ENCODE results near the gene FKBP1B.
A peak's percentile ranks its signal among the peaks of the same experiment; 100 is the strongest.
"Not testable (repeated sequence)": the region's sequence is repeated elsewhere in the genome, so short reads cannot be mapped to it uniquely, and the experiment has no call there.

The FKBP1B gene

DNA sequence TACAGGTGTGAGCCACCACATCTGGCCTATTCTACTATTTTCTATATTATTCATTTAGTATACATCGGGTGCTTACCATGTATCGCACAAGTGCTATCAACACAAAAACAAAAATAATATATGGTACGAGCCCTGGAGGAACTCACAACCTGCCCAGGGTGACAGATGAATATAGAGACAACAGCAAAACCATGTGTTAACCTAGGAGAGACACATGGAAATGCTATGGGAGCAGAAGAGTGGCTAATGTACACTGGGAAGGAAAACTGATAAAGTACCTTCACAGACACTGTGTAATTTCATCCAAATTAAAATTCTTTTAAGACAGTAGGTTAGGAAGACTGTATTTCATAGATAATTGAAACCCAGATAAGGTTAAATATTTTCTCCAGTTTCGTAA, 22.7 kb downstream of the FKBP1B start:
- DNase-seq = no peak

DNA sequence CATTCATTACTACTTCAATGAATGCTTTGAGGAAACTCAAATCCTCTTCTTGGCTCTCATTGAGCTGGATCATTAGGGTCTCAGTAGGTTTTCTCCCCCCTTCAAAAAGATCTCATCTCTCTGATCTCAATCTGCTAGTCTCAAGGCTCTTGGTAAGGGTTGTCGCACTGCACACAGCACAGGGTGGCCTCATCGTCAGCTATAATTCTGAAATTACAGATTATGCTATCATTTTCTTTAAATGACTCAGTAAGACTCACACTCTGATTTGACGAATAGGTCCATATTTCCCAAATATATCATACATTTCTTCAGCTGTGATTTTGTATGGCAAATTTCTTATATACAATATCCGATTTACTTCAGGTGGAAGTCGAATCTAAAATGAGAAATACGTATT, 24.3 kb downstream of the FKBP1B start:
- no peak for DNase-seq

DNA sequence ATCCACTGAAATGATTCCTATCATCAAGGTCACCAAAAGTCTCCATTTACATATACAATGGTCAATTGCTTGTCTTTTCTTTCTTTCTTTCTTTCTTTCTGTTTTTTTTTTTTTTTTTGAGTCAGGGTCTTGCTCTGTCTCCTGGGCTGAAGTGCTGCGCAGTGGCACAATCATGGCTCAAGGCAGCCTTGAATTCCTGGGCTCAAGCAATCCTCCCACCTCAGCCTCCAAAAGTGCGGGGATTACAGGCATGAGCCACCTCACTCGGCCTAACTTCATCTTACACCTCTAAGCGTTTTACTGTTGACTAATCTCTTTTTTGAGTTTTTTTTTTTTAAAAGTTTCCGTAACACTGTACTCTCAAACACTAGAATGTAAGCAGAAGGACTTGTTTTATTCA, 25.7 kb downstream of the FKBP1B start:
- no peak for DNase-seq

DNA sequence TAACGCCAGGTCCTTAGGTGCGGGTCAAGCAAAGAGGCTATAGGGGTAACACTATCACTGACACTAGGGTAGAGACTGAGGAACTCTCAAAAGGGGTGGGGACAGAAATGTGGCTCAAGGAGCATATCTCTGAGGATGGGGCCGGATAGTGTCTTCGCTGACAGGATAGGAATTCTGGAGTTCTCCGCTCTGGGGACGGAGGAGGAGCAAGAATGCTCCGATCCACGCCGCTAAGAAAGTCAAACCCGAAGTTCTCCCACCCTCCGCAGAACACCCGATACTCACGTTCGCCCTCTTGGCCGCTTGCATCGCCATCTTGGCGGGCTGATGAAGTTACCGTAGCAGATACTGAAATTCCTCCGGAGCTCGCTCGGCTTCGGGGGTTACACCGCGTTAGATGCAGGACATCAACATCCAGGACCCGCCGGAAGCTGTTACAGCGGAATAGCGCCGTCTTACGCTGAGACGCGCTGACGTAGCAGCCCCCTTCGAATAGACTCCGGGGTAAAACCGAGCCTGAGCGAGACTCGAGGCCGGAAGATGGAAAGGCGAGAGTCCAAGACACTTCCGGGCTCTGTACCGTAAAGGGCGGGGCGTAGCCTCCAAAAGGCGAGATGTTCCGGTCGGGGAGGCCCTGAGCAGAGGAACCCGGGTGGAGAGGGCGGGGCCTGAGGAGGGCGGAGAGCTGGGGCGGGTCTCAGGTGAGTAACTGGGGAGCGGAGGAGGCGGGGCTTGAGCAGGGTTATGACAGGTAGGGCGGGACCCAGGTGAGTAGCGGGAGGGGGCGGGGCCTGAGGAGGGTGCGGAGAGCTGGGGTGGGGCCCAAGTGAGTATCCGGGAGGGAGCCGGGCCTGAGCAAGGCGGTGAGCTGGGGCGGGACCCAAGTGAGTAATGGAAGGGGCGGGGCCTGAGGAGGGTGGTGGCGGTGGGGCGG, 26.6 kb downstream of the FKBP1B start, which contains the start of gene SF3B6:
Gene SF3B6, minus strand, starts transcription at position 412 of the 934 bp plus-strand sequence. Its CDS starts 97 bp downstream, at position 315.
- DNase-seq = peak; percentile 94

DNA sequence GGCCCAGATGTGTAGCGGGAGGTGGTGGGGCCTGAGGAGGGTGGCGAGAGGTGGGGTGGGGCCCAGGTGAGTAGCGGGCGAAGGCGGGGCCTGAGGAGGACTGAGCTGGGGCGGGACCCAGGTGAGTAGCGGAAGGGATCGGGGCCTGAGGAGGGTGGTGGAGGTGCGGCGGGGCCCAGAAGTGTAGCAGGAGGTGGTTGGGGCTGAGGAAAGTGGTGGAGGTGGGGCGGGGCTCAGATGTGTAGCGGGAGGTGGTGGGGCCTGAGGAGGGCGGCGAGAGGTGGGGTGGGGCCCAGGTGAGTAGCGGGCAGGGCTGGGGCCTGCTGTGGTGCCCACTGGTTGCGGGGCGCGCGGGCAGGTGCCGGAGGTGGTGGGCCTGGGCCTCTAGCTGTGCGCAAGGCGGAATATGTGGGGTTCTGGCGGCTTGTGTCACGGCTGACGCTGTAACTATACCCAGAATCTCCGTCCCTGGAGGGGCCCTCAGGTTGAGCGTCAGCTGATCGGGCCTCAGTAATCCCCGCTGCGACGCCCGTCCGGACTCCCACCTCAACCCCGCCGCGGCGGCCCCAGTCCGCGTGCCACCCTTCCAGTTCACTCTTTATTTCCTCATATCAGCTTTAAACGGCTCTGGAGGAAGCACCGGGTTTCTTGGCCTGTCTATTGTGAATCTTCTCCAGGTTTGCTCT, 27.5 kb downstream of the FKBP1B start:
- DNase-seq = no peak

DNA sequence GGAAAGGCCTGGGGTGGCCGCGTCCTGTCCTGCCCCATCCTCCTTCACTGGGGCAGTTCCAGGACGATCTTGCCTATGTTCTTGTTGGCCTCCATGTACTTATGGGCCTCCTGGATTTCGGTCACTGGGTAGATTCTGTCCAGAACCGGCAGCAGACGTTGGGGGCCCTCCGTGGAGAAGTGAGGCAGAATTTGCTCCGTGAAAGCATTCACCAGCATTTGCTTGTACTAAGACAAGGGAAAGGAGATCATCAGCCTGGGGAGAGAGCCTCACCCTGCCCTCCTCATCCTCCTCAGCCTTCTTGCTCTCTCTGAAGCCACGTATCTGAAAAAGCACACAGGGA, 28.0 kb downstream of the FKBP1B start:
- no peak for DNase-seq

DNA sequence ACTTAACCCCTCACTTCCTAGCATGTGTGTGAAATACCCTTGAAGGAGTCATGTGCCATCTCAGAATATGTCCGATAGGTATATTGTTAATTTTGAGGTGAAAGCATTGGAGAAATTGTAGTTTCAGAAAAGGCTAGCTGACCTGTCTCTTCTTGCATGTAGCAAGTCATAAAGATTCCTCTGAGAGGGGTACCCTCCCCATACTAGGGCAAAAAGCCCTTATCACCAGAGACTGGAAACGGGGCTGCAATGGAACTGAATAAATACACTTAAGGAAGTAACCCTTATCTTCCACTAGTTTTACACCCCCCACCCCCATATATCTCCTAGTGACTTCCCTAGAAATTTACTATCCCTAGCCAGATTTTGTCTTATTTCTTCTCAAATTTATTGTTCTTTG, 28.3 kb downstream of the FKBP1B start:
- no peak for DNase-seq

DNA sequence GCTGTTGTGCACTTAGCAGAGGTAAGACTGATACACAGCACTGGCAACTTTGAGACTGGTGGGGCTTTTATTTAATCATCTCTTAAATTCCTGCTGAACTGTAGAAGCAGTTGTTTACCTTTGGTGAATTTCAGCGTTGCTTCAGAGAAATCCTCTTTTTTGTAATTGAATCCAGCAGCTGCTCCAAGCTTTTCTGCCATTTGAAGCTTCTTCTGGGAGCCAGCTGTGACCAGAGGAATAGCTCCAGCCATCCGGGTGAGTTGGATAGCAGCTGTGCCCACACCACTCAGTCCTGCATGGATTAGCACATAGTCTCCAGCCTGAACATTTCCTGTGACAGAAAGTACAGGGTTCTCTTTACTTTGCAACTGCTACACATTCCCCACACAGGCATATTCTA, 31.2 kb downstream of the FKBP1B start:
- DNase-seq = no peak

DNA sequence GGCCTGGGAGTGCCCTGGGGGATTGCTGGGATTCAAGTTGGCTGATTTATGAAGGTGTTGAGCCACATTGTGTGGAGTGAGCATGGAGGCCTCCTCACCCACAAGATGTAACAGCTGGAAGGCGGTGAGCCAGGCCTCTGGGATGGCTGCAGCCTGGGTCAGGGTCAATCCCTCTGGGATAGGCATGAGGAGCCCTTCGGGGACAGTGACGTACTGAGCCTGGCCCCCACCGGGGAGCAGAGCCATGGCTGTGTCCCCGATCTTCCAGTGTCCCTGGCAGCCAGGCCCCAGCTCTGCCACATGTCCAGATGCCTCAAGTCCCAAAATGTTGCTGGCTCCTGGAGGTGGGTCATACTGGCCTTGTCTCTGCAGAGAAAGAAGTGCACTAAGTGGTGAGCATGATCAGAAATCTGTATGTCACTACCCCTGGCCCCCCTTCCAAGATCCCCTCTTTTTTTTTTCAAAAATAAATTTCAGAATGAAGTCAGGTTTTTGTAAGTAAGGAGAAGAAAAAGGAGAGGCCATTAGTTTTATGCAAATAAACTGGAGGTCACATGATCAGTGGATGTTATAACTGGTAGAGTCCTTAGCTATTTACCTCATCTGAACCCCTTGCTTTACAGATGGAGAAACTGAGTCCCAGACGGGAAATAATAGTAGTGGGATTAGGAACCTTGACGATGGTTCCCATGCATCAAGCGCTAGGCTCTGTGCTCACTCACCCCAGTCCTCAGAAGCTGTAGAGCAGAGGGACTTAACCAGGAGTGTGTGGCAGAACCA, 33.4 kb downstream of the FKBP1B start:
- no peak for DNase-seq

DNA sequence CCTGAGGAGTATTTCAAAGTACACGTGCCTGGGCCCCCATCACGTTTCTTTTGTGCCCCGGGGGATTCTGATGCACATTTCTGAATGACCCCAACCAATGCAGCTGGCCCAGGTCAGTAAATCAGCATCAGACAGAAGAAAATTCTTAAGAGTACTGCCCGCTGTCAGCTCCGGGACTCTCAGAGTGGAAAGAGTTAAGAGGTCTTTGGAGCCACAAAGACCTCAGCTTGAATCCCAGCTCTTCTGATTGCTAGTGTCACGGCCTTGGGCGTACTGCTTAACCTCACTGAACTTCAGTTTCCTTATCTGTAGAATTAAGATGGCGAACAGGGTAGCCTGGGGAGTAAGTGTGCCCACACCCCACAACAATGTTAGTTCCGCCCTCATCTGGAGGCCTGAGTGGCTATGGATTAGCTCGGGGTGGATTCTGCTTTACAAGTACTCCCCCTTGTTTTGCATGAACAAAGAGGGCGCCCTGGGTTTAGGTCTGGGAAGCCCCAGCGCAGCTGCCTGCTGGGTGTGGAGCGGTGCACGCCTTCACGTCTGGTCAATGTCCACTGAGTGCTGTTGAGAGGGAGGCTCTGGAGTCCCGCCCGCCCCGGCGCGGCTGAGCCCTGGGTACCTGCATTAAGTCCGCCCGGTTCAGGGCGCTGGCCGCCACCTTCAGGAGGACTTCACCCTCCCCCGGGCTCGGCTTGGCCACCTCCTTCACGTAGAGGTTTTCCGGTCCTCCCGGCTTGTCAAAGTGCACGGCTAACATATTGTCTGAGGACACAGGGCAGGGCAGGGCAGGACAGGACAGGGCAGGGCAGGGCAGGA, 34.2 kb downstream of the FKBP1B start:
- no peak for DNase-seq

DNA sequence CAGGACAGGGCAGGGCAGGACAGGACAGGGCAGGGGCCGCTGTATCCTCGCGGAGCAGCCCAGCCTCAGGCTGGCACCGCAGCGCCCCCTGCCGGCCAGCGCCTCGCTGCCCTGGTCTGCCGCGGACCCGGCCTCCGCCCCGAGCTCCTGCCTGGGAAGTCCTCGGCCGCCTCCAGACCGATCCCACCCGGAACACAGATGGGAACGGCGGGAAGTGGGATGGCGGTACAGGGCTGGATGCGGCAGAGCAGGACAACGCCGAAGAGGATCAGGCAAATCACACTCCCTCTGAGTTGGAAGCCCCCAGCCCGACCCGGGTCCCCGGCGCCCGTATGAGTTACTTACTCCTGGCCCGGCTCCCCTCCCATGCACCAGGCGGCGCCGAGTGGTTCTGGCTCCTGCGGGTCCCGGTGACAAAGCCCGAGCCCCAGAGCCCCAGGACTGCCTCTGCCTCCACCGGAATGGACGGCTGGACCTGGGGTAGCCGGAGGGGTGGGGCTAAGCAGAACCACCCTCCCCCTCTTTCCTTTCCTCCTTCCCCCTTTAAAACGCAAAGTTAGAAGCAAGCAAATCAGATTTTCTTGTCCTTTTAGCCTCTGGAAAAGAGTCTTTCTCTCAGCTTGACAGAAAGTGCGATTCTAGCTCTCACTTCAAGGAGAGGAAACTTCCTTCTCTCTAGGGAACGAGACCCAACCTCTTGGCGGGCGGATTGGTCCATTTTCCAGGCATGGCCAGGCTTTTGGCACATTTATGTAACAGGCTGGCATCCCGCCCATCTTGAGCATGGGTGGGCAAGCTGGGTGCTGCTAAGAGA, 35.1 kb downstream of the FKBP1B start, which contains the start of gene TP53I3:
Gene TP53I3, minus strand, starts transcription at position 449 of the 814 bp plus-strand sequence. CDS start 508 bp downstream, outside the sequence.
- peak; percentile 84 for DNase-seq

DNA sequence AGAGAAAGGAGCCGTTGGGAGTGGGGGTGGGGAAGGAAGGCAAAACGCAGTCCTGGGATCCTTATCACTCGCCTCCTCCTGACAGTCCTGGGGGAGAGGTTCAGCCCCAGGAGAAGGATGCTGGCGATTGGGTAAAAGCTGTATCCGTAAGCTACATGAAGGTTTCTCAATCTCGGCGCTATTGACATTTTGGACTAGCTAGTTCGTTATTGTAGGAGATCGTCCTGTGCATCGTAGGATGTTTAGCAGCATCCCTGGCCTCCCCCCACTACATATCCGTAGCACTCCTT, 35.6 kb downstream of the FKBP1B start:
- no peak for DNase-seq

DNA sequence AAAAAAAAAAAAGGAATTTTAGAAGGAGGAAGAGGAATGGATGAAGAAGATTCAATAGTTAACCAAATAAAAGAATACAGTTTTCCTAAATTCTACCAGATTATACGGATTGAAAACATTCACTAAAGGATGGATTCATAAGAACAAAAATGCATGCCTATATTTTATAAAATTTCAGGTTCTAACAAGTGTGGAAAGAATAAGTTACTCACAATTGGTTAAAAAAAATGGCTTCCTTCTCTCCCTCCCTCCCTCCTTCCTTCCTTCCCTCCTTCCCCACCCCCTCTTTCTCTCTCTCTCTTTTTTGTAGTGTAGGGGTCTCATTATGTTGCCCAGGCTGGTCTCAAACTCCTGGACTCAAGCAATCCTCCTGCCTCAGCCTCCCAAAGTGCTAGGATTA, 36.7 kb downstream of the FKBP1B start:
- DNase-seq = no peak

DNA sequence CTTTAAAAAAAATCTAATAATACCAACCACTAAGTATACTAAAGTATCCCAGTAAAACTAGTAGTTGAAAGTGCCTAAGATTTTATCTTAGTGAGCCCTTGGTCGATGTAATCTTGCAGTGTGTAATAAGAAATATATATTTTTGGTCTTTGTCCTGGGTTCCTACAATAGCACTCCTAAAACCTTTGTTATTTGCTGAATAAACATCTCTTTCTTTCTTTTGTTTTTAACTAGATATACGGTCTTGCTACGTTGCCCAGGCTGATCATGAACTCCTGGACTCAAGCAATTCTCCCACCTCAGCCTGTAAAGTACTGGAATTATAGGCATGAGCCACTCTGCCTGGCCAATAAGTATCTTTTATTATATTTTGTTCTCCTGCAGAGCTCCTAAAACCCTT, 37.5 kb downstream of the FKBP1B start:
- DNase-seq = no peak

DNA sequence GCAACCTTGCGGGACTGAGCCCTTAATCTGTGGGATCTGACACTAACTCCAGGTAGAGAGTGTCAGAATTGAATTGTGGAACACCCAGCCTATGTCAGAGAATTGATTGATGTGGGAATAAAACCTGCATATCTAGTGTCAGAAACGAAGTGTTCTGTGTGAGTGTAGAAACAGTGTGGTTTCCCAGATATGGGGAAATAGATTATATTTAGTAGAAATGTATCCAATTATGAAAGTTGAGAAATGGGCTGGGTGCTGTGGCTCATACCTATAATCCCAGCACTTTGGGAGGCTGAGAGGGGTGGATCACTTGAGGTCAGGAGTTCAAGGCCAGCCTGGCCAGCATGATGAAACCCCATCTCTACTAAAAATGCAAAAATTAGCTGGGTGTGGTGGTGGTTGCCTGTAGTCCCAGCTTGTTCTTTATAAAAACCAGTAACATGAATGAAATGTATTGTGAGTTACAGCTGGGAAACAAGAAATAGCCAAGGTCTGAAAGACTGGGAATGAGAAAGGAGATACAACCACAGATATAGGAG, 39.3 kb downstream of the FKBP1B start:
- no peak for DNase-seq

DNA sequence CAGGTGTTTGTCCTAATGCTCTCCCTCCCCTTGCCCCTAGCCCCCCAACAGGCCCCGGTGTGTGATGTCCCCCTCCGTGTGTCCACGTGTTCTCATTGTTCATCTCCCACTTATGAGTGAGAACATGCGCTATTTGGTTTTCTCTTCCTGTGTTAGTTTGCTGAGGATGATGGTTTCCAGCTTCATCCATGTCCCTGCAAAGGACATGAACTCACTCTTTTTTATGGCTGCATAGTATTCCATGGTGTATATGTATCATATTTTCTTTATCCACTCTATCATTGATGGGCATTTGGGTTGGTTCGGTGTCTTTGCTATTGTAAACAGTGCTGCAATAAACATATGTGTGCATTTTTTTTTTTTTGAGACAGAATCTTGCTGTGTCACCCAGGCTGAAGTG, 43.7 kb downstream of the FKBP1B start:
- DNase-seq = not testable (repeated sequence)

DNA sequence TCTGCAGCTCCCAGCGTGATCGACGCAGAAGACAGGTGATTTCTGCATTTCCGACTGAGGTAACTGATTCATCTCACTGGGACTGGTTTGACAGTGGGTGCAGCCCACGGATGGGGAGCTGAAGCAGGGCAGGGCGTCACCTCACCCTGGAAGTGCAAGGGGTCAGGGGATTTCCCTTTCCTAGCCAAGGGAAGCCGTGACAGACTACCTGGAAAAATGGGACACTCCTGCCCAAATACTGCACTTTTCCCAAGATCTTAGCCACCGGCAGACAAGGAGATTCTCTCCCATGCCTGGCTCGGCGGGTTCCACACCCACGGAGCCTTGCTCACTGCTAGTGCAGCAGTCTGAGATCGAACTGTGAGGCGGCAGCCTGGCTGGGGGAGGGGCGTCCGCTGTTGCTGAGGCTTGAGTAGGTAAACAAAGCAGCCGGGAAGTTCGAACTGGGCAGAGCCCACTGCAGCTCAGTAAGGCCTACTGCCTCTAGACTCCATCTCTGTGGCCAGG, 45.7 kb downstream of the FKBP1B start:
- not testable (repeated sequence) for DNase-seq

DNA sequence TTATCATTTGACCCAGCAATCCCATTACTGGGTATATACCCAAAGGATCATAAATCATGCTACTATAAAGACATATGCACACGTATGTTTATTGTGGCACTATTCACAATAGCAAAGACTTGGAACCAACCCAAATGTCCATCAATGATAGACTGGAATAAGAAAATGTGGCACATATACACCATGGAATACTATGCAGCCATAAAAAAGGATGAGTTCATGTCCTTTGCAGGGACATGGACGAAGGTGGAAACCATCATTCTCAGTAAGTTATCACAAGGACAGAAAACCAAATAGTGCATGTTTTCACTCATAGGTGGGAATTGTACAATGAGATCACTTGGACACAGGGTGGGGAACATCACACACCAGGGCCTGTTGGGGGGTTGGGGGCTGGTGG, 51.2 kb downstream of the FKBP1B start:
- DNase-seq = not testable (repeated sequence)

DNA sequence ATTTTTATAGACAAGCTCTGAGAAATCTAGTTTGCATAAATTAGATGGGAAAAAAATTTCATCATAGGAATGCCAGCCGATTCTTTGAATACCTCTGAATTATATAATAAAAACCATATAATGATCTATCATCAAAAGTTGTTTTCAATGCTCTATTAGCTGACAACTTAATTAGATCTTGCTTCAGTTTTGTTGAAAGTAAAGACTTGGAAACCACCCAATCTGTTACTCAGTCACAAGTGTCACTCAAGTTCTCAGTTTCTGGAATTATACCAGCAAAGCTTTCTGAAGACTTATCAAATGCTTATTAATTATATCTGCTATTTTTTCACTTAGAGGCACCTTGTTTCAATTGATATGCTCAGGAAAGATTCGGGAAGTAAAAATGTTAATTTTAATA, 52.5 kb downstream of the FKBP1B start:
- DNase-seq = no peak

DNA sequence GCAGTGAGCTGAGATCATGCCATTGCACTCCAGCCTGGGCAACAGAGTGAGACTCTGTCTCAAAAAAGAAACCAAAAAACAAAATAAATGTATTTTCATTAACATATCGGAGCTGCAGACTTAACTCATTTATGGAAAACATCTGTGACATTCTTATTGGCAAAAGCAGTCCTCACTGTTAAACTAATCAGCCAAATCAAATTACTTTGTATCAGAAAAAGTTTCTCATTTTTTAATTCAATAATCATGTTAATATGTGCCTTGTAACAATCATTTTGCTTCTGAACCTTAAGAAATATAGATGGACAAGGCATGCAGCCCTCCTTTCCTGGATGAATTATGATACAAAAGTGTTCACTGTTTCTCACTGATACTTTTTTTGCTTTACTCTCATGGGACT, 53.1 kb downstream of the FKBP1B start:
- DNase-seq = no peak

DNA sequence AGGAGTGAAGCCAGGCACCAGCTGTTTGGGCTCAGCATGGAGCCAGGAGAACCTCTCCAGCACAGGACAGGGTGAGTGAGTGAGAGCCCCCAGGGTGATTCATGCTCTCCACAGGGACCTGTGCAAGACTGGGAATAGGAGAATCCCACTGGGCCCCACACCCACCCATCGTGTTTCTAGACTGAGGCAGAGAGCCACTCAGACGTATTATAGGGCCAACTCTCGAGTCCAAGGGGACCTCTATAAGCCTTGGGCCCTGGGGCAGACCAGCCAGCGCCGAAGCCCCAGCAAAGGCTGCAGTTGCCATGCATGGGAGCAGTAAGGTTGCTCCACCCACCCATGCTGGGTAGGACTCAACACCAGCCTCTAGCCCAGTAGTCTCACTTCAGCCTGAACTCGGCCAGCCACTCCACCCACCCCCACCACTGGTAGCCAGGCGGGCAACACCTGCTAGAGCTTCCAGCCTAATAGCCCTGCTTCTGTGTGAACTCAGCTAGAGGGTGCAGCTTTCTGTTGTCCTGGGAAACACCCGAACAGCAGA, 54.6 kb downstream of the FKBP1B start:
- no peak for DNase-seq

All from T1000 (cell line).